ENCODE data around the gene ALPK3. TPM values are rescaled to one million over a fixed set of nuclear protein-coding genes. Genes with fewer than 3 reads are reported as not detected.
A peak's percentile ranks its signal among the peaks of the same experiment; 100 is the strongest.

Gene ALPK3
- total RNA-seq, 1 experiment from 2014 or later, result 16.5 TPM

GRCh38 chr15:84772467-84772866 is 44.7 kb upstream of the ALPK3 start:
- Mint-ChIP-seq H3K36me3 (peaks cover 20% of the 10 kb centered on the region), H3K4me1 (peaks cover 6% of the 10 kb centered on the region), H3K27ac (no peak overlapping the region), H3K4me3 (no peak overlapping the region), H3K27me3 (ENCODE audit: low read depth) (no peaks in the 10 kb centered on the region), H3K9me3 (no peaks in the 10 kb centered on the region)
- ATAC-seq, result no peak
- CTCF ChIA-PET, result interaction anchor here (0.6 kb wide), 1 partner anchor 12 kb away, joined by 3 read pairs; no protein-coding TSS in a partner anchor
- POLR2A ChIA-PET, result interaction anchor here (0.6 kb wide), 1 partner anchor 144 kb away, joined by 3 read pairs; no protein-coding TSS in a partner anchor
- DNase-seq (ENCODE audit: low spot score), result no peak
- TF ChIP-seq, protein P1, sequence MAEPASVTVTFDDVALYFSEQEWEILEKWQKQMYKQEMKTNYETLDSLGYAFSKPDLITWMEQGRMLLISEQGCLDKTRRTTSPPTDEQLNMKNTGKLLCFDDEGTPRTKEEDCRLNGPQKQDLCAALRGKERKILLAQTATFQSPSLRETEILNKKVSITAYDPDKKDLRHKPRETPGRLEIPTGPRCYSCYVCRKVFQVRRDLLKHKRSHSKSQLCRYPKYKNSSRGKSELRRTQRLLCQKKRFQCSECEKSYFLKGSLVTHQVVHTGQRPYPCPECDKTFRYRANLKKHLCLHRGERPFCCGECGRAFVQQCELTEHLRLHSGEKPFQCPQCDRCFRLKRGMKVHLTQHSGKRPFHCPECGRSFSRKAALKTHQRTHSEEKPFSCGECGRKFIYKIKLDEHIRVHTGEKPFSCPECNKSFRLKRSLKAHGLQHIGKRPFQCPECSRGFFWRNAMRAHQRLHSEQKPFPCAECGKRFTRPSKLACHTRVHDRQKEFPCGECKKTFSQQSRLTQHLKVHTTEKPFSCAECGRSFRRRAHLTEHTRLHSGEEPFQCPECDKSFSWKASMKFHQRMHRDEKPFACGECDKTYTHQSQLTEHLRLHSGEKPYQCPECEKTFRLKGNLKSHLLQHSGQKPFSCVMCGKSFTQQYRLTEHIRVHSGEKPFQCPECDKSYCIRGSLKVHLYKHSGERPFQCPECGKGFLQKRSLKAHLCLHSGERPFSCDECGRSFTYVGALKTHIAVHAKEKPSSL (CRISPR knock-in tag; conservative IDR thresholded peaks at IDR 0.05), result no peak
- no peak for TF ChIP-seq OVOL2 (CRISPR knock-in tag; IDR thresholded peaks at IDR 0.05; ENCODE audit: borderline replicate concordance)
- 0 out of 2 replicates have a peak, but pooled peaks have one; percentile 15 for TF ChIP-seq ZNF121 (CRISPR knock-in tag; IDR thresholded peaks at IDR 0.05)
- TF ChIP-seq, protein P2, sequence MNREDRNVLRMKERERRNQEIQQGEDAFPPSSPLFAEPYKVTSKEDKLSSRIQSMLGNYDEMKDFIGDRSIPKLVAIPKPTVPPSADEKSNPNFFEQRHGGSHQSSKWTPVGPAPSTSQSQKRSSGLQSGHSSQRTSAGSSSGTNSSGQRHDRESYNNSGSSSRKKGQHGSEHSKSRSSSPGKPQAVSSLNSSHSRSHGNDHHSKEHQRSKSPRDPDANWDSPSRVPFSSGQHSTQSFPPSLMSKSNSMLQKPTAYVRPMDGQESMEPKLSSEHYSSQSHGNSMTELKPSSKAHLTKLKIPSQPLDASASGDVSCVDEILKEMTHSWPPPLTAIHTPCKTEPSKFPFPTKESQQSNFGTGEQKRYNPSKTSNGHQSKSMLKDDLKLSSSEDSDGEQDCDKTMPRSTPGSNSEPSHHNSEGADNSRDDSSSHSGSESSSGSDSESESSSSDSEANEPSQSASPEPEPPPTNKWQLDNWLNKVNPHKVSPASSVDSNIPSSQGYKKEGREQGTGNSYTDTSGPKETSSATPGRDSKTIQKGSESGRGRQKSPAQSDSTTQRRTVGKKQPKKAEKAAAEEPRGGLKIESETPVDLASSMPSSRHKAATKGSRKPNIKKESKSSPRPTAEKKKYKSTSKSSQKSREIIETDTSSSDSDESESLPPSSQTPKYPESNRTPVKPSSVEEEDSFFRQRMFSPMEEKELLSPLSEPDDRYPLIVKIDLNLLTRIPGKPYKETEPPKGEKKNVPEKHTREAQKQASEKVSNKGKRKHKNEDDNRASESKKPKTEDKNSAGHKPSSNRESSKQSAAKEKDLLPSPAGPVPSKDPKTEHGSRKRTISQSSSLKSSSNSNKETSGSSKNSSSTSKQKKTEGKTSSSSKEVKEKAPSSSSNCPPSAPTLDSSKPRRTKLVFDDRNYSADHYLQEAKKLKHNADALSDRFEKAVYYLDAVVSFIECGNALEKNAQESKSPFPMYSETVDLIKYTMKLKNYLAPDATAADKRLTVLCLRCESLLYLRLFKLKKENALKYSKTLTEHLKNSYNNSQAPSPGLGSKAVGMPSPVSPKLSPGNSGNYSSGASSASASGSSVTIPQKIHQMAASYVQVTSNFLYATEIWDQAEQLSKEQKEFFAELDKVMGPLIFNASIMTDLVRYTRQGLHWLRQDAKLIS (CRISPR knock-in tag; IDR thresholded peaks at IDR 0.05; ENCODE audit: borderline replicate concordance), result no peak
- TF ChIP-seq, protein P3, sequence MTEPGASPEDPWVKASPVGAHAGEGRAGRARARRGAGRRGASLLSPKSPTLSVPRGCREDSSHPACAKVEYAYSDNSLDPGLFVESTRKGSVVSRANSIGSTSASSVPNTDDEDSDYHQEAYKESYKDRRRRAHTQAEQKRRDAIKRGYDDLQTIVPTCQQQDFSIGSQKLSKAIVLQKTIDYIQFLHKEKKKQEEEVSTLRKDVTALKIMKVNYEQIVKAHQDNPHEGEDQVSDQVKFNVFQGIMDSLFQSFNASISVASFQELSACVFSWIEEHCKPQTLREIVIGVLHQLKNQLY (CRISPR knock-in tag; IDR thresholded peaks at IDR 0.05), result no peak

GRCh38 chr15:84773716-84774115 is 43.4 kb upstream of the ALPK3 start:
- POLR2A ChIA-PET, result no interaction called here
- no peaks in the 10 kb centered on the region for H3K27me3 Mint-ChIP-seq (ENCODE audit: low read depth)
- ATAC-seq (no peak), DNase-seq (ENCODE audit: low spot score) (no peak)
- TF ChIP-seq ZNF532 (CRISPR knock-in tag; IDR thresholded peaks at IDR 0.05; ENCODE audit: borderline replicate concordance), result no peak
- TF ChIP-seq FOXJ3 (CRISPR knock-in tag; IDR thresholded peaks at IDR 0.05; ENCODE audit: borderline replicate concordance), result no peak
- no peaks in the 10 kb centered on the region for H3K9me3 Mint-ChIP-seq
- H3K4me1 Mint-ChIP-seq, result peaks cover 16% of the 10 kb centered on the region
- CTCF ChIA-PET, result no interaction called here
- H3K36me3 Mint-ChIP-seq, result peaks cover 17% of the 10 kb centered on the region
- no peak overlapping the region for H3K4me3 Mint-ChIP-seq
- H3K27ac Mint-ChIP-seq, result no peak overlapping the region

DNA sequence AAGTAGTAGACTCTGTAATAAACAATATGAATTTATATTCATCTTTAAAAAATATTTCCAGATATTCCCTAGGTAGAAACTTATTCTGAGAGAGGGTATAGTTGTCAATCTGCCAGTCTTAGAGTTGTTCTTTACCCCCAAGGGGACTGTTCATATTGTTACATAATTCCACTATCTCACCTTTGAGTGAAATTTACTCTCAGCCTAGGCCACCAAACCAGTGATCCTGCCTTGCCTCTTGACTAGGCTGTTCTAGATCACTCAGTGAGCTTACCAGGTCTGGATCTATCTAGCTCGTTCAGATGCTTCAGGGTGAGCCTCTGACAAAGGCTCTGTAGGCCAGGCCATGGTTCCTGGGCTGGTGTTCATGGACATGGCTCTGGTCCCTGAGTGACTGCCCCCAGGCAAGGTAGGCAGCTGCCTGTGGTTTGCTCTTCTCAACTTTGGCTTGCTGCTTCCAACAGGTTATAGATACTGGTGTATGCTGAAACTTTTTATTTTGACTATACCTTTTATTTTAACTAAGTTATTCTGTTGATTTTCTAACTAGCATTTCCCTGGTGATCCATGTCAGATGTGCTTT is 41.2 kb upstream of the ALPK3 start:
- ChIA-PET POLR2A (no interaction called here), CTCF (no interaction called here)
- no peak for ATAC-seq
- Mint-ChIP-seq H3K36me3 (peaks cover 7% of the 10 kb centered on the region), H3K27ac (peak overlapping the region; percentile 37; the same call in 1 of the 2 replicates), H3K27me3 (ENCODE audit: low read depth) (no peaks in the 10 kb centered on the region), H3K4me1 (peaks cover 12% of the 10 kb centered on the region), H3K9me3 (no peaks in the 10 kb centered on the region), H3K4me3 (no peak overlapping the region)
- no peak for DNase-seq (ENCODE audit: low spot score)
- TF ChIP-seq ESRRA (CRISPR knock-in tag; IDR thresholded peaks at IDR 0.05; ENCODE audit: borderline replicate concordance), result no peak
- no peak for TF ChIP-seq TEAD1 (CRISPR knock-in tag; IDR thresholded peaks at IDR 0.05)
- no peak for TF ChIP-seq ZNF219 (CRISPR knock-in tag; IDR thresholded peaks at IDR 0.05; ENCODE audit: borderline replicate concordance)
- TF ChIP-seq ZNF512 (CRISPR knock-in tag; IDR thresholded peaks at IDR 0.05; ENCODE audit: borderline replicate concordance), result no peak
- no peak for TF ChIP-seq ATF2 (CRISPR knock-in tag; IDR thresholded peaks at IDR 0.05; ENCODE audit: borderline replicate concordance, low read depth)
- no peak for TF ChIP-seq FOXK1 (CRISPR knock-in tag; IDR thresholded peaks at IDR 0.05)
- TF ChIP-seq, protein P4, sequence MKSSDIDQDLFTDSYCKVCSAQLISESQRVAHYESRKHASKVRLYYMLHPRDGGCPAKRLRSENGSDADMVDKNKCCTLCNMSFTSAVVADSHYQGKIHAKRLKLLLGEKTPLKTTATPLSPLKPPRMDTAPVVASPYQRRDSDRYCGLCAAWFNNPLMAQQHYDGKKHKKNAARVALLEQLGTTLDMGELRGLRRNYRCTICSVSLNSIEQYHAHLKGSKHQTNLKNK (CRISPR knock-in tag; IDR thresholded peaks at IDR 0.05), result no peak
- no peak for TF ChIP-seq FOXP1 (CRISPR knock-in tag; IDR thresholded peaks at IDR 0.05; ENCODE audit: borderline replicate concordance)
